HG02884 (cell line): ENCODE measurements around the gene ABCC12.

Experiments
- ATAC-seq: cut with Tn5 transposase; IDR thresholded peaks from one replicate; pipeline ENCODE4 v1.9.1; 2021; ENCODE audit warnings: mild to moderate bottlenecking, moderate library complexity; ENCODE audit not compliant: unreplicated experiment

Gene ABCC12

GRCh38 chr16:48133455-48134211 is 22.2 kb downstream of the ABCC12 start:
- no peak for ATAC-seq

- ATAC-seq = no peak
Measured at GRCh38 chr16:48132696-48133095, 23.1 kb downstream of the ABCC12 start.

DNA sequence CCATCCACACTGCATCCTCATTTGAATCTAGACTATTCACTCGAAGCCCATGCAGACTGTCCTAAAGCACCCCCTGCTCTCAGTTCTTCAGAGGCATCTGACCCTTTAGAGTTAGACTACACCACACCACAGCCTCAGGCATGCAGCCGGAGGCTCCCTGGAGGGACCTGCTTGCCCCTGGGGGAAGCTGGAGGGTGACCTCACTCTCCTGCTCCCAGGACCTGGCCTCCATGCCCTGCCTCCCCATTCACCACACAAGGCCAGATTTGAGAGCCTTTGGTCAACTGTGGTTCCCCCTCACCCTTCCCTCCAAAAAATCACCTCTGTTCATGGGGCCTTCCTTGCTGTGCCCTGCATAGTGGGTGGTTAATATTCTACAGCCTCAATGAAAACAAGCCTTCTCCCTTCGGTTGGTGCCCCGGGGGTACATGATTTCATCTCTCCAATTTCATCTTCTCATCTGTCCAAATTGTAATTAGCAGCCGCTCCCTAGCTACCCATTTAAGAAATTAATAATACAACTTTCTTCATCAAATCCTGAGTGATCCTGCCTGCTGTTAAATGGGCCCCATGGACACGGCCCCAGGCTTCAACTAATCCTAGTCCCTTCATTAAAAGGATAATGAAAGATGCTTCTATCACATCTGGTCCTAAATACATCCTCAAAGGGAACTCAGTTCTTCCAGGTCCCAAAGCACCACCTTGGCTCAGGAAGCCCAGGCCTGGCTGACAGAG is 24.4 kb downstream of the ABCC12 start:
- ATAC-seq = no peak

DNA sequence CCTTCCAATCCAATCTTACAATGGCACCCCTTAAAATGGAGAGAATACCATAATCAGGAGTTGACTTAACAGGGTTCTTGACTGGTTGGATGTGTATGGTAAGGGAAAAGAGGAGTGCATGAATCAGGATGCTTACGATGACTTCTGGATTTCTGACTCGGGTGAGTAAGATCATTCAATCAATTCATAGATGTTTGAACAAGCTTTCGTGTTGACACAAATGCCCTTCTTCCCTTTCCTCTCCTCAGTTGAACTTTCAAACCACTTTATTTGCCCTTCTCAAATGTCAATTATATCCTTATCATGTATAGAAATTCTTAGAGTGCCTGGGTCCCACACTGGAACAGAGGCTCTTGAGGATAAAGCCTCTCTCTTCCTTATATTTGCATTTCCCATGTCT is 25.9 kb downstream of the ABCC12 start:
- ATAC-seq = no peak

GRCh38 chr16:48128769-48129168 is 27.0 kb downstream of the ABCC12 start:
- no peak for ATAC-seq

GRCh38 chr16:48126801-48127644 is 28.8 kb downstream of the ABCC12 start:
- ATAC-seq = no peak

- no peak for ATAC-seq
Measured at GRCh38 chr16:48125888-48126287, 29.9 kb downstream of the ABCC12 start.

- no peak for ATAC-seq
Measured at GRCh38 chr16:48124266-48124665, 31.5 kb downstream of the ABCC12 start.

GRCh38 chr16:48123104-48123788 is 32.5 kb downstream of the ABCC12 start:
- ATAC-seq = peak; percentile 84

- ATAC-seq = no peak
Measured at GRCh38 chr16:48121276-48121675, 34.5 kb downstream of the ABCC12 start.

GRCh38 chr16:48118841-48119240 is 37.0 kb downstream of the ABCC12 start:
- ATAC-seq = no peak

DNA sequence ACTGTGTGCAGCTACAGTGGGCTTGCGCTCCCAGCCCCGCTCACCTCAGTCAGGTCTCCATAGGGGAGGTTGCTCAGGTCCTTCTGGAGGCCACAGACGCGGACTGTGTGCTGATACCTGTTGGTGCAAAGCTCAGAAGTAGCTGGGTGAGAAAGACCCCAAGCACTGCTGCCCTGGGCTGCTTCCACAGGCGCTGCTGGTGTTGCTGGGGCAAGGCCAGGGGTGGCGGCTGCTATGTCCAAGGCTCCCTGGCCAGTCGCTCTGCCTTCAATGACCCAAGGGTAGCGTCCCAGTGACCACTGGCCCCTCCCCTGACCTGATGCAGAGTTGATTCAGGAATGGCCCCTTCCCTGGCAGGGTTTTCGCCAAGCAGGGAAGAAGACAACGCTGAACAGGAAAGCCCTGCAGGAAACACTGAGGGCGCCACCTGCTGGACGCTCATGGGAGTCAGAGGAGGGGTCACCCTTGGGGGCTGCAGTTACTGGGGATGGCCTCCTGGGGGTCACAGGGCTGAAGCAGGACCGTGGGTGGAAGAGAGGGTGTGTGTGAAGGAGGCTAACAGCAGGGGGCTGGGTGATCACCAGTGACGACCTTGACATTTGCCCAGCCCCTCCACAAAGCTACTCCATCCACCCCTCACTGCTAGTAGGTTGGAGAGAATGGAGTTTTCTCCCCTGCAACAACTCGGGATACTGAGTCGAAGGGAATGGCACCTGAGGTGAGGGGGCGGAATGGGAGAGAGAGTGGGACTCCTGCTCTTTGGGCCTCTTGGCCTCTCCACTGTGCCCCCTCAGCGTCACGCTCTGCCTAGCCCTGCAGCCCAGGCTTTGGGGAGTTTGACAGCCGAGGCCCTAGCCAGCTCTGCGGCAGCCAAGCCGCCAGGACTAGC is 38.3 kb downstream of the ABCC12 start:
- peak; percentile 68 for ATAC-seq

GRCh38 chr16:48115299-48115698 is 40.5 kb downstream of the ABCC12 start:
- ATAC-seq = no peak

GRCh38 chr16:48114410-48114809 is 41.4 kb downstream of the ABCC12 start:
- no peak for ATAC-seq

- ATAC-seq = no peak
Measured at GRCh38 chr16:48113471-48113870, 42.3 kb downstream of the ABCC12 start.

- ATAC-seq = no peak
Measured at GRCh38 chr16:48113001-48113400, 42.8 kb downstream of the ABCC12 start.

GRCh38 chr16:48112600-48112999 is 43.2 kb downstream of the ABCC12 start:
- no peak for ATAC-seq

GRCh38 chr16:48110982-48111381 is 44.8 kb downstream of the ABCC12 start:
- ATAC-seq = no peak

DNA sequence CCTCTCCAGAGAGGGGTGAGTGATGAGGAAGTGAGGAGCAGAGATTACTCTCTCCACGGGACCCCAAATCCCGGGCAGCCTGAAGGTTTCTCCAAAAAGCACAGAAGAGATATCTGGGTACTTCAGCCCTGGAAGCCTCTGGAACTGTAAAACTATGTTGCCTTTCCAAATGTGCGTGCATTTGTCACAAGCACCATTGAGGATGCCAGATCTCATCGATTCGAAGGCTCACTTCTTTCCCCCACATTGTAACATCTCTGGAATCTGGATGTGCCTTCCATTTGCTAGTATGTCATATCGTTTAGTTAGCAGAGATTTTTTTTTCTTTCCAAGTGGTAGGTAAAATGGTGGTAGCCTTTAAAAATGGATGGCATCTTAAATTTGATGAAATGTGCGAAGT is 45.8 kb downstream of the ABCC12 start:
- no peak for ATAC-seq

DNA sequence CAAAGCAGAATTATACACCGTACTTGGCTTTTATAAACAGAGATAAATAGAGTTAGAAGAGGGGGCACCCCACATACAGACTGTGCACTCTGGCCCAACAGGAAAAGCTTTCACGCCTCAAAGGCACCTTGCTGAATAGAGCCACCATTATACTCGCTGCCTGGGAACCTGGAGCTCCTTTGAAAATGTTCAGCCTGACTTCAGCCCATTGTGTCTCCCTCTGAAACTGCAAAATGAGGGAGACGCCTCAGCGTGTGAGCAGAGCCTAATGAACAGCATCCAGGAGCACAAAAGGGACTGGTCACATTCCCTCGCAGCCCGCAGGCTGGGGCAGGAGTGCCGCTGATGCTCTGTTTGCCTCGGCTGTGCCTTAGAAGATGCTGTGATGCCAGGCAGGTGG is 46.3 kb downstream of the ABCC12 start:
- ATAC-seq = no peak
